Dendritic cell treated with granulocyte-macrophage colony-stimulating factor and Interleukin-4, amounts not matched to agents 40 ng/mL and 50 ng/mL, for 4 days (primary cell): ENCODE data around the gene PRRC2A.

Experiments used
- H3K27ac Mint-ChIP-seq: one replicate; pipeline ENCODE4 v1.8.0; 2022; ENCODE audit warnings: mild to moderate bottlenecking, mixed read lengths
- H3K27me3 Mint-ChIP-seq: one replicate; pipeline ENCODE4 v1.8.0; 2022; ENCODE audit warnings: mild to moderate bottlenecking, mixed read lengths
- H3K36me3 Mint-ChIP-seq: one replicate; pipeline ENCODE4 v1.8.0; 2022; ENCODE audit warnings: low read depth, mixed read lengths
- H3K4me1 Mint-ChIP-seq: one replicate; pipeline ENCODE4 v1.8.0; 2022; ENCODE audit warnings: low read depth, mixed read lengths
- H3K4me3 Mint-ChIP-seq: one replicate; pipeline ENCODE4 v1.8.0; 2022; ENCODE audit warnings: mild to moderate bottlenecking, moderate library complexity, mixed read lengths
- H3K9me3 Mint-ChIP-seq: one replicate; pipeline ENCODE4 v1.8.0; 2022; ENCODE audit warnings: mixed read lengths
- intact Hi-C: fragments of 100-400 bp; cut with micrococcal nuclease; formaldehyde crosslinking; loops from one replicate; pipeline ENCODE4 v1.15.0; 2022

PRRC2A gene

DNA sequence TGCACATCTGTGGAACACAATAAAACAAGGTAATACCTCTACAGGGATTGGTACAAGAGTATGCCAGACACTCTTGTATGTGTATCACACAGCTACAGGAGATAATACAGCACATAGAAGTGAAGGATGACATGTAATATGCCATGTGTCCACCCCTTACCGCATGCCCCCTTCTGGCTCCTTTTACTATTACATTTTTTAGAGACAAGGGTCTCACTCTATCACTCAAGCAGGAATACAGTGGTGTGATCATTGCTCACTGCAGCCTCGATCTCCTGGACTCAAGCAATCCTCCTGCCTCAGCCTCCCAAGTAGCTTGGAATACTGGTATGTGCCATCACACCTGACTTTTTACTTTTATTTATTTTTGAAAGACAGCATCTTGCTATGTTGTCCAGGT is 23.5 kb upstream of the PRRC2A start:
- Mint-ChIP-seq H3K27ac (no peak overlapping the region), H3K9me3 (no peaks in the 10 kb centered on the region), H3K4me1 (peaks cover 37% of the 10 kb centered on the region), H3K4me3 (no peak overlapping the region), H3K36me3 (no peaks in the 10 kb centered on the region), H3K27me3 (no peaks in the 10 kb centered on the region)
- intact Hi-C loops = loop anchor here (5.0 kb wide), 1 partner anchor 105 kb away; no protein-coding TSS in a partner anchor

DNA sequence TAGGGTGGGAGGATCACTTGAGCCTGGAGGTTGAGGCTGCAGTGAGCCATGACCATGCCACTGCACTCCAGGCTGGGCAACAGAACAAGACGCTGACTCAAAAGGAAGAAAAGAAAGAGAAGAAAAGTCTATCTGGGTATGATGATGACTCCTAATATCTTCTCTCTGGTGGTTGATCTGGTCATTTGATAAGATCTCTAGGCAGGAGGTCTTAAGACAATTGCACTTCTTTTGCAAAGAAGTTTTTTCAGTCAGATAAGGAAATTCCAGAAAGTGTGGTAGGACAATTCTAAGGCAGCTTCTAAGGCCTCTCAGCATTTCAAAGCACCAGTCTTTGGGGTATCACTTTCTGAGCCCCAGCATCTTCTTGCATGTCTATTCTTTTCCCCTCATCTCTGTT is 13.2 kb upstream of the PRRC2A start:
- H3K27ac Mint-ChIP-seq = no peak overlapping the region
- H3K27me3 Mint-ChIP-seq = no peaks in the 10 kb centered on the region
- H3K9me3 Mint-ChIP-seq = no peaks in the 10 kb centered on the region
- no peaks in the 10 kb centered on the region for H3K36me3 Mint-ChIP-seq
- H3K4me3 Mint-ChIP-seq = no peak overlapping the region
- H3K4me1 Mint-ChIP-seq = peaks cover 27% of the 10 kb centered on the region
- intact Hi-C loops = no loop called here

DNA sequence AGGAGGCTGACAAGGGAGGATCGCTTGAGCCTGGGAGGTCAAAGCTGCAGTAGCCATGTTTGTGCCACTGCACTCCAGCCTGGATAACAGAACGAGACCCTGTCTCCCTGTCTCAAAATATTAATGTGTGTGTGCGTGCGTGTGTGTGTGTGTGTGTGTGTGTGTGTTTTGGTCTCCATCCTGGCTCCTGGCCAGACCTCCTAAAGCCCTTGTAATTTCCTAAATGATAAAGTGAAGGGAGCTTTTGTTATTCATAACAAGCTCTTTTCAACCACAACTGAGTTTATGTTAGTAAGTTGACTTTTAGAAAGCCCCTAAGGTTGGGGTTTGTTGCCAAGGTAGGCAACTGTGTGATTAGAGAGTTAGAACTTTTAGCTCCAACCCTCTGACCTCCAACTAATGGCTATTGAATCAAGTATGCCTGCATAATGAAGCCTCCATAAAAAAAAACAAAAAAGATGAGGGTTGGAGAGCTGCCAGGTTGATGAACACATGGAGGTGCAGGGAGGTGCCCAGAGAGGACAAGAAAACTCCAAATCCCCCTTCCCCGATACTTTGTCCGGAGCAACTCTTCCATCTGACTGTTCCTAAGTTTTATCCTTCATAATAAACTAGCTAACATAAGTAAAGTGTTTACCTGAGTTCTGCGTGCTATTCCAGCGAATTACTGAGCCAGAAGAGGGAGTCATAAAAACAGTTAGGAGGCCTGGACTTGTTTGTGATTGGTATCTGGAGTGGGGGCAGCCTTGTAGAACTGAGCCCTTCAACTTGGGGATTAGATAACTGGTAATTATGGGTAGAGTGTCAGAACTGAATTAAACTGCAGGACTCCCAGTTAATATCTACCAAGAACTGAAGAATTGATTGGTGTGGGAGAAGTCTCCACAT is 10.8 kb upstream of the PRRC2A start:
- Mint-ChIP-seq H3K27me3 (no peaks in the 10 kb centered on the region), H3K4me3 (no peak overlapping the region), H3K9me3 (no peaks in the 10 kb centered on the region), H3K4me1 (peaks cover 37% of the 10 kb centered on the region), H3K27ac (peak overlapping the region; percentile 32), H3K36me3 (peaks cover 2% of the 10 kb centered on the region)
- intact Hi-C loops = no loop called here

DNA sequence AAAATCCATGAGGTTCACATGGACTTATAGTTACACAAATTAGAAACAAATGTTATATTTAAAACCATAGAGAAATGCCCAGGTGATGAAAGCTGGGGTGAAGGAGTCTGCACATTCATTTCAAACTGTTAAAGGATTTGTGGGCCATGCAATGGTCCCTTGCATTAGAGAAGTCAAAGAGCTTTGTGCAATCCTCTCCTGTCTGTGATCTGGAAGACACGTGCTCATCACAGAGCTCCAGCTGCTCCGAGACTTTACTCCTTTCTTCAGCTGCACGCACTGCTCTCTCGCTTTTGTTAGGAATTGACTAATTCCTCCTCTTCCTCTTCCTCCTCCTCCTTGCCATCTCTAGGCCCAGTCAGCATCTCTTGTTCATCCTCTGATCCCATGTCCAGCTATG is 9.5 kb upstream of the PRRC2A start:
- intact Hi-C loops = no loop called here
- no peaks in the 10 kb centered on the region for H3K27me3 Mint-ChIP-seq
- H3K4me3 Mint-ChIP-seq = no peak overlapping the region
- peaks cover 47% of the 10 kb centered on the region for H3K4me1 Mint-ChIP-seq
- H3K36me3 Mint-ChIP-seq = peaks cover 14% of the 10 kb centered on the region
- peak overlapping the region; percentile 23 for H3K27ac Mint-ChIP-seq
- no peaks in the 10 kb centered on the region for H3K9me3 Mint-ChIP-seq

DNA sequence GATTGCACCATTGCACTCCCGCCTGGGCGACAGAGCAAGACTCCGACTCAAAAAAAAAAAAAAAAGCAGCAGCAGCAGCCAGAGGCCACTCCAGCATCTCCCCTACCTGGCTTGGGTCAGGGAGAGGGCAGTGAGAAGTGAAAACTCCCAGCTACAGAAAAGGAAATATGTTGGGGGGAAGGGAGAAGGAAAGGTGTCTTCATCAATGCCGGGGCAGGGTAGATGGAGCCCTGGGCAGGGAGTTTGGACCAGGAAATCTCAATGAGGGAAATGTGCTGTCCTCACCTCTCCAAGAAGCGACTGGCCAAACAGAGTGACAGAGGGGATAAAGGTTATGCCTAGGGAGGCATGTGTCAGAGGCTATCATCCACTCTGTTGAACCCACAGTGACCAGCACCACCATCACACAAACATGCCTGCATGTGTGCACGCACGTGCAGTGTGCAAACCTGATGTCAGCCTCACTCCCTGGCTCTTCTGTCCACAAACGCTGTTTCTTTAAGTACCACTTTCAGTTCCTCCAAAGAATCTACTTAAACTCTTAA is 6.4 kb upstream of the PRRC2A start:
- Mint-ChIP-seq H3K9me3 (no peaks in the 10 kb centered on the region), H3K4me1 (peaks cover 76% of the 10 kb centered on the region), H3K27ac (peak overlapping the region; percentile 95), H3K36me3 (peaks cover 43% of the 10 kb centered on the region), H3K4me3 (peak overlapping the region; percentile 98), H3K27me3 (no peaks in the 10 kb centered on the region)
- intact Hi-C loops = no loop called here

DNA sequence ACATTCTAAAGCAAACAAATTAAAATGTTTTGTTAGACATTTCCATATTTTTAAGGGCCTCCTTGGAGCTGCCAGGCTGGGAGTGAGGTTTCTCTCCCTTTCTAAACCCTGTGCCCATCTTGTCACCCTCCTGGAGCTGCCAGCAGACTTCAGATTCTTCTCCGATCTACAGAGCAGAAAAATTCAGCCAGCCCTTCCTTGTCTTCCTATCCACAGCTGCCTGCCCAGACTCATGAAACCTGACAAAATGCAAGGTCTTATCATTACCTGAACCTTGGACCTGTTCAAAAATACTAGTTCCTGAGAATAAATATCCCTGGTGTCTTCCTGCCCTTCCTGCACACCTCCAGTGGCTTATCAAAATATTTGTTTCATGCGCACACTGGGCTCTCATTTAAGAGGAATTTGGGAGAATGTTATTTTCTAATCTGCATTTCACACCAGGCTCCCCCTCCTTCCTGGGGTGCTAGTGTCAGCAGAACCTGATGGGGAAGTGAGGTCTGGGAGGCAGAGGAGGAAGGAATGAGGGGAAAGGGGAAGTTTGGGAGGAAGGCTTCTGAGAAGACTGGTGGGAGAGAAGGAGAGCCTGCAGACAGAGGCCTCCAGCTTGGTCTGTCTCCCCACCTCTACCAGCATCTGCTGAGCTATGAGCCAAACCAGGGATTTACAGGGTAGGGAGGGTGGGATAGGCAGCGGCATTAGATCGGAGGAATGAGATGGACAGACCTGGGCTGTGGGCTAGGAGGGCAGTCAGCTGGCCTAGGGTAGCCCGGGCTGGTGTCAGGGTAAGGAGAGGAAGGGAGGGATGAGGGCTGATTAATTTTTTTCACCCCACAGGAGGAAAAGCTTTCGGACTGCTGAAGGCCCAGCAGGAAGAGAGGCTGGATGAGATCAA is 5.6 kb upstream of the PRRC2A start, which contains the start of gene AIF1:
TSS of gene AIF1 (plus strand) at position 551 of the 895 bp plus-strand sequence. CDS start at position 647, 96 bp downstream.
- H3K27me3 Mint-ChIP-seq = no peaks in the 10 kb centered on the region
- no peaks in the 10 kb centered on the region for H3K9me3 Mint-ChIP-seq
- H3K27ac Mint-ChIP-seq = peak within 1 kb of the TSS; percentile 95
- peaks cover 44% of the 10 kb centered on the region for H3K36me3 Mint-ChIP-seq
- H3K4me1 Mint-ChIP-seq = peaks cover 76% of the 10 kb centered on the region
- intact Hi-C loops = no loop called here
- H3K4me3 Mint-ChIP-seq = peak within 1 kb of the TSS; percentile 98

DNA sequence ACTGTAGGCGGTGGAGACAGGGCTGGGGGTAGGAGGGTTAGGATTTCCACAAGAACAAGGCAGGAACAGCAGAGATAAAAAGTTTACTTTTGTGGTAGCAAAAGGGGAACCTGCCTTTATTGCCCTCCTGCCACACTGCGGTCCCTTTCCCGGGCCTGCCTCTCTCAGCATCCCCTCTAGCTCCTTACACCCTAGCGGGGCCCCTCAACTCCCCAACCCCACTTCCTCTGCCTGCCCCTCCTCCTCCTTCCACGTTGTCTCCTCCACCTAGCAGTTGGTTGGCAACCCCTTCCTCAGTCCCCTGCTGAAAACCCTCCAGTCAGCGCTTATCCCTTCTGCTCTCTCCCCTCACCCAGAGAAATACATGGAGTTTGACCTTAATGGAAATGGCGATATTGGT is 4.8 kb upstream of the PRRC2A start:
- intact Hi-C loops = no loop called here
- H3K27me3 Mint-ChIP-seq = no peaks in the 10 kb centered on the region
- peaks cover 67% of the 10 kb centered on the region for H3K4me1 Mint-ChIP-seq
- H3K9me3 Mint-ChIP-seq = no peaks in the 10 kb centered on the region
- peak overlapping the region; percentile 95 for H3K27ac Mint-ChIP-seq
- peak overlapping the region; percentile 98 for H3K4me3 Mint-ChIP-seq
- H3K36me3 Mint-ChIP-seq = peaks cover 52% of the 10 kb centered on the region

DNA sequence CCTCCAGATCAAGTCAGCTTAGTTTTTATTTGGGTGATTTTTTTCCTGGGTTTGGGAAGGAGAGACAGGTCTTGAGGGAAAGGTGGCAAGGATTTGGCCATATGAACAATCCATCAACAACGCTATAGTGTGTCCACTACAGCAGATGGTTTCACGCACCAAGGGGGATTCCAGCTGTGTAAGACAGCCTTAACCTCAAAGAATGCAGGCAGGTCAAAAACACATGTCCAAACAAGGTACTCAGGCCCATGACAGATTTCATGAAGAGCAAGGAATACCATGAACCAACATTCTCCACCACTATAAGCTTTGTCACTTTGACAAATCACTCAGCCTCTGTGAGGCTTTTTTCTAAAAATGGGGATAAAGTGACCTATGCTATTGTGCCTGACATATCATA is 3.5 kb upstream of the PRRC2A start:
- intact Hi-C loops = no loop called here
- Mint-ChIP-seq H3K9me3 (no peaks in the 10 kb centered on the region), H3K4me3 (peak overlapping the region; percentile 98), H3K36me3 (peaks cover 63% of the 10 kb centered on the region), H3K27ac (peak overlapping the region; percentile 95), H3K4me1 (peaks cover 65% of the 10 kb centered on the region), H3K27me3 (no peaks in the 10 kb centered on the region)

DNA sequence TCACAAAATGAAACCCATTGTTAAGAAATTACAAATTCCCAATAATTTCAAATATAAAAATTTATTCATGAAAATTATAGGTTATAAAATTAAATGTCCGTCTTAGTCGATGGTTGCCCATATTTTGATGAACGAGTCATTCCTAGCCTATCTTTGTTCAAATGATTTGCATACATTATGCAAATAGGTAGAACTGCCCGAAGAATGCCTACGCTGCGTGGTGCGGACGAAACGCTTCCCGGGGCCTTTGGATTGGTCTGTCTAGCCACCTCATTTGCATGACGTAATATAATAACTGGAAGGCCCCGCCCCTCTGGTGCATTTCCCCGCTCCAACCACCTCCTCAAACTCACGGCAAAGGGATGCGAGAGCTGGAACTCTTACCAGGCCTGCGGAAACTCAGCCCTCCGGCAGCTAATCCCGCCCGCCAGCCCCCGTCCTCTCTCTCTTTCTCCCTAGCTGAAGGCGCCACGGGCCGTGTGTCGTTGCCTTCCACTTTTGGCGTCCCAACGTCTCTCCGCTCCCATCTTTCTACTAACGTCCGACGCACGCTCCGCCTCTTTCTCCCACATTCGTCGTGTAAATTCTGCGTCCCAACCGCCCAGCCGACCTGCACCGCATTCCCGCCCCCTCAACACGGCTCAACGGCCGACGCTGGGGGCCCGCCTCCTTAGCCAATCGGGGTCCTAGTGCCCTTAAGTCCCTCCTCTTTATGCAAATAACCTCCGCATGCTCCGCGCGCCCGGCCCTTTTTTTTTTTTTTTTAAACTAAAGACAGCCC is 520 bp upstream of the PRRC2A start:
- H3K27ac Mint-ChIP-seq = peak overlapping the region; percentile 96
- H3K9me3 Mint-ChIP-seq = no peaks in the 10 kb centered on the region
- intact Hi-C loops = loop anchor here (1.0 to 5.0 kb wide), 2 partner anchors 32 to 47 kb away; partner anchors contain the start of genes BAG6, CSNK2B and LY6G5B
- H3K4me3 Mint-ChIP-seq = peak overlapping the region; percentile 93
- H3K4me1 Mint-ChIP-seq = peaks cover 58% of the 10 kb centered on the region
- peaks cover 84% of the 10 kb centered on the region for H3K36me3 Mint-ChIP-seq
- H3K27me3 Mint-ChIP-seq = no peaks in the 10 kb centered on the region

DNA sequence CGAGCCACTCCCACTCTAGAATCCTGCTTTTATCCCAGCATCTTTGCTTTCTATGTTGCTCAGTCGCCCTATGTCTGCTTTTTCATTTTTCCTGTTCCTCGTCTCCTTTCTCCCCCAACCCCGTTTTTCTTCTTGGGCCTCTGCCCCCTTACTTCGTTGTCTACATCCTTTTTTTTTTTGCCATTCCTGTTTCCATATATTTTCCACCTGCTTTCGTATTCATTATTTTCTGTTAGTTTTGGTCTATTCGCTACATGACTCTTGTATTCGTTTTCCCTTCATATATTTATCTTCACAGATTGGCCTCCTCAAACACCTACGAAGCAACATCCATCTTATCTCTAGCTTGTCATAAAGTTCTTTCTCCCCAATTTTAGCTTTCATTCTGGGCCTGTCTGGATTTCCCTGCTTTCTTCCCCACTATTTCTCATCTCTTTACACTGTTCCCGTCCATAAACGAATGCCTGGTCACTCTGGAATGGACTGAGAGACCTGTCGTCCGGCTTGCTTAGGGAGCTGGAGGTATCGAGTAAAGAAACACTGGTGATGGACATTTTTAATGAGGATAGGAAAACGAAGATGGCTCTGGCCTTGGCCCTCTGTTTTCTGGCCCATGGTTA is 915 bp downstream of the PRRC2A start:
- Mint-ChIP-seq H3K27ac (peak overlapping the region; percentile 96), H3K27me3 (no peaks in the 10 kb centered on the region), H3K4me3 (peak overlapping the region; percentile 93), H3K4me1 (peaks cover 45% of the 10 kb centered on the region), H3K9me3 (no peaks in the 10 kb centered on the region), H3K36me3 (peaks cover 84% of the 10 kb centered on the region)
- intact Hi-C loops = loop anchor here (5.0 kb wide), 1 partner anchor 46 kb away; the partner anchor contains the start of genes CSNK2B and LY6G5B

DNA sequence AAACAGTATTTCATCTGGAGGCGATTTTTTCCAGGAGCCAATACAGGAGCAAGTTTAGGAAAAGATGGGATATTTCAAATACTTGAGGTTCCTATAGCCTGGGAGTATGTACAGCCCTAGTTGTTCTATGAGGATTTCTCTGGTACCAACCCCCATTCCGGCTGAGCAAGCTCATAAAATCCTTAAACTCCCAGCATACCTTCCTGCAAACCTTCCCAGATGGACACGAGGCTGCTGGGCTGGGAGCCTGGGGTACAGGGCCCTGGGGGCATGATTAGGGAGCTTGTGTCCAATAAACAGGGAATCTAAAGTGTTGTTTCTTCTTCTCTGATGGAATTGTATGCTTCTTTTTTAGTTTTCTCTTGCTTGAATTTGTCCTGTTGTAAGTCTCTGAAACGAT is 1.5 kb downstream of the PRRC2A start:
- intact Hi-C loops = loop anchor here (5.0 kb wide), 1 partner anchor 45 kb away; the partner anchor contains the start of genes CSNK2B and LY6G5B
- H3K4me1 Mint-ChIP-seq = peaks cover 40% of the 10 kb centered on the region
- peak overlapping the region; percentile 93 for H3K4me3 Mint-ChIP-seq
- H3K27me3 Mint-ChIP-seq = no peaks in the 10 kb centered on the region
- peaks cover 84% of the 10 kb centered on the region for H3K36me3 Mint-ChIP-seq
- no peaks in the 10 kb centered on the region for H3K9me3 Mint-ChIP-seq
- peak overlapping the region; percentile 96 for H3K27ac Mint-ChIP-seq

DNA sequence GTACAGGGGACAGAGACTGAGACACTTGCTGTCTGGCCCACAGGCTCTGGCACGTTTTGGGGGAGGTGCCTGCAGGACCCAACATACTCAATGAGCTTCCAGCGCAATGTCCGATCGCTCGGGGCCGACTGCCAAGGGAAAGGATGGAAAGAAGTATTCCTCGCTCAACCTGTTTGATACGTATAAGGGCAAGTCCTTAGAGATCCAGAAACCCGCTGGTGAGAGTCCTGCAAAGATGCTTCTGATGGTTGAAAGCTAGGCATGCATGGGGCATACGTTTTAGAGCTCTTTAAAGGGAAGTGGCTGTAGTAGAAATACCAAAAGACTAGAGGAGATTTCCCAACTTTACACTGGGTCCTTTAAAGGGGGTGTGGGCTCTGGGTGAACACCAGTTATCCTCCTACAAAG is 2.2 kb downstream of the PRRC2A start:
- Mint-ChIP-seq H3K4me1 (peaks cover 41% of the 10 kb centered on the region), H3K4me3 (peak overlapping the region; percentile 54), H3K9me3 (no peaks in the 10 kb centered on the region), H3K27ac (peak overlapping the region; percentile 96), H3K27me3 (no peaks in the 10 kb centered on the region), H3K36me3 (peaks cover 84% of the 10 kb centered on the region)
- intact Hi-C loops = loop anchor here (5.0 kb wide), 1 partner anchor 45 kb away; the partner anchor contains the start of genes CSNK2B and LY6G5B
